Activated naive CD4-positive, alpha-beta T cell (primary cell): ENCODE results near the gene DYTN.

Experiments
- DNase-seq, 4 experiments: peaks; one replicate each; lab custom pipeline; 2025; lab: John Stamatoyannopoulos, UW

Gene DYTN

DNA sequence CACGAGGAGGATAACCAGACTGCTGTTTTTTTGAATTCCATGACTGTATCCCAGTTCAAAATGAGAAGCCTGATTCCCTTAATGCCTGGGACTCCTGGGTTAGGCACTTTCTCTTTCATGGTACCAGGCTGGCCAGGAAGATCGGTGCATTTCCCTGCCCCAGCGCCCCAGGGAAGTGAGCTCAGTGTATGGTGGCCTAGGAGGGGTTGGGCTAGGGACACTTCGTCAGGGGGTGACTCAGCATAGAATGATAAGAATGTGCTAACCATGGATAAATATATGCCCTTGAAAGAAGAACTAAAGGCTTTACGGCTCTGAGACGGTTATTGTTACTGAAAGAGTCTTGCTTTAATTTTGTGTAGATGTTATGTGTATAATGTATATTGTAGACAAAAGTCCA is 103.4 kb downstream of the DYTN start:
- no peak for DNase-seq

DNA sequence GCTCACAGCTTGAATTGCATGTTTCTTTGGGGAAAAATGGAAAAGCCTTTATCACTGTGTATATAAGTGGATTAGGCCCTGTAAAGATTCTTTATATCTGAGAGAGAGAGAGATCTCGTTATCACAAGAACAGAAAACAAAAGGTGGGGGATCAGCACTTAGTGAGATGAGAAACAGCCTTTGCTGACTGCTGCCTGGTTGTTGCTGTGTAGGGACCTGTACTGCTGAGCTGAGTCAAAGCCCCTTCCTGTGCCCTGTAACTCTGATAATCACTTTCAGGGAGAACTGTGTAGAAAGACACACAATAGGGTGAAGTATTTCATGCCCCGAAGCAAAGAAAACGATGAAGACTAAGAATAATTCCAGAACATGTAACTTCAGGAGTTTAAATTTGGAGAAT is 106.5 kb downstream of the DYTN start:
- no peak for DNase-seq

DNA sequence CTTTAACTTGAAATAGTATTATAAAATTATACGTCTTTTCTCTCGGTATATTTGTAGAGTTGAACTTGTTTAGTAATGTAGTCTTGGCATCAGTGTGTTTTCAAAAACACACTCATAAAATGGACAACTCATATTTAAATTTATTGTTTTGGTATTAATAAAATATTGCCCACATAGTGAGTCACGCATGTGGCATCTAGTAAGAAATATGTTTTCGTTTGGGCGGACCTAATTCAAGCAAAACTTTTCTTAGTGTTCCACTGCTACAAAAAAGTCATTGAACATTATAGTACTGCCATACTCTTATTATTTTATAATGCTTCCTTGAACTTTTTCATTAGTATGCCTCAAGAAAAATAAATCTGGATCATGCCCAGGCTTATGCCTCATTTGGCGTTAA is 107.0 kb downstream of the DYTN start:
- DNase-seq = no peak

DNA sequence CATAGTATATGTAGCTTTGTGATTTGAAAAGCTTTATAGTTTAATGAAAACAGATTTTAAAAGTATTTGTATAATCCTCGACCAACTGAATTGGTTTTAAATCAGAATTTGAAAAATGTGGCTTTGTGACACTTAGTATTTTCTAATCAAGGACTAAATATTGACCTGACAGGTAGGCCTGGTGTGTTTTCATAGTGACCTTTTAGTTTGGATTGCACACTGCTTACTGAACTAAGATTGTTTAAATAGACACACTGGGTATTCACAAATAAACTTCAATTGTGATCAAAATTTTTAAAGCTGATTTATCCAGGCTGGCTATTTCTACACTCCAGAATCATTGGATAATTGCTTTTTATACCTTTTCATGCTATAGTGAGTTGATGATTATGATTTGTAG is 107.7 kb downstream of the DYTN start:
- DNase-seq = no peak

DNA sequence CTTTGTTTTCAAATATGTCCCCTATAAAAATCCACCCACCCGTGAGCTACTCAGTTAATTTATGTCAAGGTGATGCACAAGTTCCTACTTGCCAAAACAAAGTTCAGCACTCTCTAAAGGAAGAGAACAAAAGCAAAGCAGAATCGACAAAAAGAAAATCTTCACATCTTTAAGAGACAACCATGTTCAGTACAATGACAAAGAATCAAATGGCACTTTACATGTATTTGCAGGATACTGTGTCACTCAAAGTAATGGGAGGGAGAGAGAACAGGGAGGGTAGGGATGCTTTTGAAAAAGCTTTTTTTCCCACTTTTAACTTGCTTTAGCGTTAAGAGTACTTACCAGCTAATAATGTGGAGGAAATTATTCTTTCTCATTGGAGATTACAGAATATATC is 115.0 kb downstream of the DYTN start:
- DNase-seq = no peak
